ENCODE measurements around the gene RNF41.

DNA sequence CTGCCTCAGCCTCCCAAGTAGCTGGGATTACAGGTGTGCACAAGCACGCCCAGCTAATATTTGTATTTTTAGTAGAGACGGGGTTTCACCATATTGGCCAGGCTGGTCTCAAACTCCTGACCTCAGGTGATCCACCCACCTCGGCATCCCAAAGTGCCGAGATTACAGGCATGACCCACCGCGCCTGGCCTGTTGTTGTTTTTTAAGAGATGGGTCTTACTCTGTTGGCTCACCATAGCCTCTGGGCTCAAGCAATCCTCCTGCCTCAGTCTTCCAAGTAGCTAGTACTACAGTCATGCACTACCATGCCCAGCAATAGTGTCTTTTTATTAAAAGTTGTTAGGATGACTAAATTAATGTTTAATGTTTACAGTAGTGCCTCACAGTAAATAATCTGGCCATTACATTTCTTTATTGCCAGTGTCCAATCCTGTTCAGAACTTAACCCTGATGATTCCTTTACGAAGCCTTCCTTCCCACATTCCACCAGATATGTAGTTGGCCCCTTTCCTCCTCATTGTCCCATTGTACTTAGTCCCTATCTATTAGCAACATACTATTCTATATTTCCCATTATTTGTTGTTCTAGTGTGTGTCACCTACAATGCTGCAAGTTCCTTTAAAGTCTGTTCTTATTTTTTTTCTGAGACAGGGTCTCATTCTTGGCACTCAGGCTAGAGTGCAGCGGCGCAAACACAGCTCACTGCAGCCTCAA lies 23.6 kb downstream of the RNF41 start:
- TF ChIP-seq, protein P1, sequence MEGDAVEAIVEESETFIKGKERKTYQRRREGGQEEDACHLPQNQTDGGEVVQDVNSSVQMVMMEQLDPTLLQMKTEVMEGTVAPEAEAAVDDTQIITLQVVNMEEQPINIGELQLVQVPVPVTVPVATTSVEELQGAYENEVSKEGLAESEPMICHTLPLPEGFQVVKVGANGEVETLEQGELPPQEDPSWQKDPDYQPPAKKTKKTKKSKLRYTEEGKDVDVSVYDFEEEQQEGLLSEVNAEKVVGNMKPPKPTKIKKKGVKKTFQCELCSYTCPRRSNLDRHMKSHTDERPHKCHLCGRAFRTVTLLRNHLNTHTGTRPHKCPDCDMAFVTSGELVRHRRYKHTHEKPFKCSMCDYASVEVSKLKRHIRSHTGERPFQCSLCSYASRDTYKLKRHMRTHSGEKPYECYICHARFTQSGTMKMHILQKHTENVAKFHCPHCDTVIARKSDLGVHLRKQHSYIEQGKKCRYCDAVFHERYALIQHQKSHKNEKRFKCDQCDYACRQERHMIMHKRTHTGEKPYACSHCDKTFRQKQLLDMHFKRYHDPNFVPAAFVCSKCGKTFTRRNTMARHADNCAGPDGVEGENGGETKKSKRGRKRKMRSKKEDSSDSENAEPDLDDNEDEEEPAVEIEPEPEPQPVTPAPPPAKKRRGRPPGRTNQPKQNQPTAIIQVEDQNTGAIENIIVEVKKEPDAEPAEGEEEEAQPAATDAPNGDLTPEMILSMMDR (IDR thresholded peaks at IDR 0.05): no peak
- TF ChIP-seq POLR2A (IDR thresholded peaks at IDR 0.05): no peak

Data from heart left ventricle (tissue), 13 donors.